ENCODE measurements around the gene FBXL7. TPM values are rescaled to one million over a fixed set of nuclear protein-coding genes. Genes with fewer than 3 reads are reported as not detected.

FBXL7 gene
- total RNA-seq, 6 experiments from 2014 or later: 12.7 to 19.2 (median 16.8) TPM

DNA sequence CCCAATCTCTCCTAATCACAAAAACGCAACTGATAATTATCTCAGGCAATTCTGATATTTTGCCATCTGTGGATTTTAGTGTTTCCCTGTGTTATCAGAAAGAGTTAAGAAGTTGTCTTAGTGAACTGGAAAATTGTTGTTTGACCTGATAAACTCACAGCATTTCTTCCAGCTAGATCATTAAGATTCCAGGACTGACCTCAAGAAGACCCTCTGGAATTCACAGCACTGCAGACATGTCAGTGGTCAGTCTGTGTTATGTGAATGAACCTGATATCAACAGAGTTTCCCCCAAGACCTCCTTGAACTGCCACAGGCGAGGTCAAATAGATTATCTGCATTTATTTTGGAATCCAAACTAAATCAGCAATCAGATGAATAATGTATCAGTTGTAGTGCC is 174.7 kb downstream of the FBXL7 start:
- H3K36me3 Mint-ChIP-seq (ENCODE audit: low read depth): no peaks in the 10 kb centered on the region; the same call in 1 of the 2 replicates
- no peak overlapping the region for H3K27ac Mint-ChIP-seq
- H3K9me3 Mint-ChIP-seq: no peaks in the 10 kb centered on the region
- H3K4me3 Mint-ChIP-seq: no peak overlapping the region
- peaks cover 19% of the 10 kb centered on the region for H3K4me1 Mint-ChIP-seq (ENCODE audit: low read depth)
- no peaks in the 10 kb centered on the region for H3K27me3 Mint-ChIP-seq (ENCODE audit: insufficient read depth)
- DNase-seq: no peak
- TF ChIP-seq, protein P1, sequence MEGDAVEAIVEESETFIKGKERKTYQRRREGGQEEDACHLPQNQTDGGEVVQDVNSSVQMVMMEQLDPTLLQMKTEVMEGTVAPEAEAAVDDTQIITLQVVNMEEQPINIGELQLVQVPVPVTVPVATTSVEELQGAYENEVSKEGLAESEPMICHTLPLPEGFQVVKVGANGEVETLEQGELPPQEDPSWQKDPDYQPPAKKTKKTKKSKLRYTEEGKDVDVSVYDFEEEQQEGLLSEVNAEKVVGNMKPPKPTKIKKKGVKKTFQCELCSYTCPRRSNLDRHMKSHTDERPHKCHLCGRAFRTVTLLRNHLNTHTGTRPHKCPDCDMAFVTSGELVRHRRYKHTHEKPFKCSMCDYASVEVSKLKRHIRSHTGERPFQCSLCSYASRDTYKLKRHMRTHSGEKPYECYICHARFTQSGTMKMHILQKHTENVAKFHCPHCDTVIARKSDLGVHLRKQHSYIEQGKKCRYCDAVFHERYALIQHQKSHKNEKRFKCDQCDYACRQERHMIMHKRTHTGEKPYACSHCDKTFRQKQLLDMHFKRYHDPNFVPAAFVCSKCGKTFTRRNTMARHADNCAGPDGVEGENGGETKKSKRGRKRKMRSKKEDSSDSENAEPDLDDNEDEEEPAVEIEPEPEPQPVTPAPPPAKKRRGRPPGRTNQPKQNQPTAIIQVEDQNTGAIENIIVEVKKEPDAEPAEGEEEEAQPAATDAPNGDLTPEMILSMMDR (IDR thresholded peaks at IDR 0.05): no peak

DNA sequence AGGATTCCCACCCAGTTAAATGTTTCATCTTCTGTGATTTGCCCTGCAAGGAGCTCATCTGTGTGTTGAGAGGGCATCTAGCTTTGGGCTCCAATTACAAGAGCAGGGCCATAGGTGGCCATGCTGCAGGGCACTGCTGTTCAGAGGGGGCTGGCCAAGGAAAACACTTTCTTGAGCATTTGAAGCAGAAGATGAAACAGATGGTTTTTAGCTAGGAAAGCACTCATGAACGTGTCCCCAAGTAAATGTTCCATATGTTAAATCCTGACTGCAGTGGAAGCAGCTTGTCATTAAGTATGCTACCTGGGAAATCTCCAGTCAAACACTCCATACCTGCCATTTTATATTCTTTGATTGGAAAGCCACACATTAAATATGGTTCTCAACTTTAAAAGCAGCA is 176.6 kb downstream of the FBXL7 start:
- no peaks in the 10 kb centered on the region for H3K9me3 Mint-ChIP-seq
- no peak for DNase-seq
- H3K4me1 Mint-ChIP-seq (ENCODE audit: low read depth): peaks cover 13% of the 10 kb centered on the region; the same call in 1 of the 2 replicates
- no peak overlapping the region for H3K4me3 Mint-ChIP-seq
- no peaks in the 10 kb centered on the region for H3K27me3 Mint-ChIP-seq (ENCODE audit: insufficient read depth)
- H3K36me3 Mint-ChIP-seq (ENCODE audit: low read depth): no peaks in the 10 kb centered on the region; the same call in 1 of the 2 replicates
- H3K27ac Mint-ChIP-seq: no peak overlapping the region
- TF ChIP-seq, protein P1 (IDR thresholded peaks at IDR 0.05): no peak

DNA sequence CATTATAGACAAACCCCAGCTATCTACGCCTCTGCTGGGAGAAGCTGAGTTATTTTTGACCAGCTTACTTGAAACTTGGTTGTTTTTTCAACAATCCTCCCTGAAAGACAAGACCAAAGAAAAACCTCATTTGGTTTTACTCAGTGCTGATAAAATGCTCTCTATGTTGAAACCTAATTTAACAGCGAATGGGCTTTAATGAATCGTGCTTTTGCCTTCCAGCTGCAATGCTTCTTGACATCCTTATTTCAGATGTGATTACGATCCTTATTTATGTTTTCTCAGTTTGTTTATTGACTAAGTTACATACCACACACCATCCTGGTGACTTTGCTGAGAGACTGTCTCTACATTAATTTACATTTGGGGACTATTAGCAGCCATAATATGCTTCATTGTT is 179.2 kb downstream of the FBXL7 start:
- TF ChIP-seq, protein P1 (IDR thresholded peaks at IDR 0.05): no peak
- Mint-ChIP-seq H3K27me3 (ENCODE audit: insufficient read depth) (no peaks in the 10 kb centered on the region), H3K27ac (no peak overlapping the region), H3K36me3 (ENCODE audit: low read depth) (no peaks in the 10 kb centered on the region; the same call in 1 of the 2 replicates), H3K4me3 (no peak overlapping the region), H3K4me1 (ENCODE audit: low read depth) (peaks cover 21% of the 10 kb centered on the region), H3K9me3 (no peaks in the 10 kb centered on the region)
- no peak for DNase-seq

DNA sequence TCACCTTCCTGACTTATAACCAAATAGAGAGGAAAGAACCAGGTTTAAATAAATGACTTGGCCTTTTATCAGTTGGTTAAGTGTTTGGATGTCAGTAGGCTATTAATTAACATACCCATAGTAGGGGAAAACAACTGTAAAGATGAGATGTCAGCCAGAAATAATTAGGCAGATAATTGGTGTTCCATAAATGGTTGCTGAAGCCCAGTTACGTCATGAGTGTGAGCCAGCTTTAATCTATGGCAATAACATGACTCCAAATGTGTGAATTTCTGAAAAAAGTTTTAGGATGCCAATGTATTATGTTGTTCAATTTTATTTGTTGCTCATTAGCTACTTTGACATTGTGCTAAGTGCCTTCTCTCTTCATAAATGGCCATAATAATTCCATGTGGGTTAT is 180.5 kb downstream of the FBXL7 start:
- Mint-ChIP-seq H3K9me3 (no peaks in the 10 kb centered on the region), H3K4me1 (ENCODE audit: low read depth) (peaks cover 32% of the 10 kb centered on the region), H3K4me3 (no peak overlapping the region), H3K27me3 (ENCODE audit: insufficient read depth) (no peaks in the 10 kb centered on the region), H3K36me3 (ENCODE audit: low read depth) (no peaks in the 10 kb centered on the region), H3K27ac (no peak overlapping the region)
- DNase-seq: no peak
- TF ChIP-seq, protein P1 (IDR thresholded peaks at IDR 0.05): no peak

DNA sequence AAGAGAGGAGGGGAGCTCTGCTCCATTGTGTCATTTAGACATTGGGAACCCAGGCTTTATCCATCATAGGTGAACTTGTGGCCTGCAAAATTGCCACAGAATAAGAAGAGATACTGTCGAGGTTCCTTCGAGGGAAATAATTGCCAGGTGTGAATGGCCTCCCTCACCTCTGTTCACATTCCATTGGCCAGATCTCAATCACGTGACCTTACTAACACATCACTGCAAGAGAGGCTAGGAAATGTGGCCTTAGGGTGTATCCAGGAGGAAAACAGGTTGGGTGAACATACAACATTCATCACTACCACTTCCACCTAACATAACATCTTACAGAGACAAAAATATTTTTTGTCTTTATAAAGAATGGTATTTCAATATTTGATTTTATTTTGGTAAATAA is 182.1 kb downstream of the FBXL7 start:
- TF ChIP-seq, protein P1 (IDR thresholded peaks at IDR 0.05): no peak
- no peak overlapping the region for H3K4me3 Mint-ChIP-seq
- H3K4me1 Mint-ChIP-seq (ENCODE audit: low read depth): peaks cover 32% of the 10 kb centered on the region
- H3K27me3 Mint-ChIP-seq (ENCODE audit: insufficient read depth): no peaks in the 10 kb centered on the region
- no peak overlapping the region for H3K27ac Mint-ChIP-seq
- no peaks in the 10 kb centered on the region for H3K36me3 Mint-ChIP-seq (ENCODE audit: low read depth)
- no peaks in the 10 kb centered on the region for H3K9me3 Mint-ChIP-seq
- DNase-seq: no peak

DNA sequence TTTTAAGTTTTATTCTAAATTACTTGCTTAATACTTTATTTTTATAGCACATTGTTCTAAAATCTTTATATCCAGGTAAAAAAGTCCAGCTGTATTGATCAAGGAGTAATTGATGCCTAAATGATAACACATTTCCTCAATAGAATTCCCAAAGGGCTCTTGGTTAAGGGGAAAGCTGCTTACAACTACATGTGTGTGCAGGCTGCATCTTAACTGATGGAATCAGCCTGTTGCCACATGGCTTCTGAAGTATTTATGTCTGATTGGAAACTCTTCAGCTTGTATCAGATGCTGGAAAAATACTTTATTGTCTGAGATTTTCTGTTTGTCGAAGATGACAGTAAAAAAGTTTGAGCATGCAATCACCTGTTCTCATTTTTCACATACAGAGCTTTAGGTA is 182.6 kb downstream of the FBXL7 start:
- H3K27me3 Mint-ChIP-seq (ENCODE audit: insufficient read depth): no peaks in the 10 kb centered on the region
- H3K4me3 Mint-ChIP-seq: no peak overlapping the region
- no peak overlapping the region for H3K27ac Mint-ChIP-seq
- peaks cover 32% of the 10 kb centered on the region for H3K4me1 Mint-ChIP-seq (ENCODE audit: low read depth)
- no peaks in the 10 kb centered on the region for H3K36me3 Mint-ChIP-seq (ENCODE audit: low read depth)
- H3K9me3 Mint-ChIP-seq: no peaks in the 10 kb centered on the region
- DNase-seq: no peak
- TF ChIP-seq, protein P1 (IDR thresholded peaks at IDR 0.05): no peak
